Testis (tissue), 2 donors: Measurements from ENCODE around the gene NPIPB2.

Source experiments
- CTCF ChIP-seq, 3 experiments: fragments of 450-650 bp in 2 of 3; fragments of 200-600 bp in 1 of 3; sonication (generic) in 1 of 3; IDR thresholded peaks; one replicate each; pipeline ENCODE4 v1.5.1; 2016 to 2019; ENCODE audit warnings: antibody characterized with exemption in 3 of 3, mild to moderate bottlenecking in 2 of 3, moderate library complexity in 1 of 3
- POLR2A ChIP-seq: fragments of 450-650 bp; IDR thresholded peaks from one replicate; pipeline ENCODE4 v1.6.1; 2017; ENCODE audit warnings: antibody characterized with exemption, mild to moderate bottlenecking, moderate library complexity

- no peak for TF ChIP-seq CTCF (IDR thresholded peaks at IDR 0.05)
- no peak for TF ChIP-seq POLR2A
These were observed 14.7 kb upstream of the NPIPB2 start for GRCh38 chr16:11956558-11956957.
